Neural cell (in vitro differentiated cells): ENCODE measurements around the gene PCBP4.

Source experiments
- CTCF ChIP-seq: fragments of 450-650 bp; IDR thresholded peaks from 2 replicates; pipeline ENCODE4 v1.5.1; 2014; ENCODE audit warnings: antibody characterized with exemption, mild to moderate bottlenecking, moderate library complexity; ENCODE audit not compliant: poor library complexity, severe bottlenecking
- EP300 ChIP-seq: fragments of 450-650 bp; conservative IDR thresholded peaks from 2 replicates; pipeline ENCODE4 v1.6.1; 2014; ENCODE audit warnings: antibody characterized with exemption, mild to moderate bottlenecking, moderate library complexity; ENCODE audit not compliant: poor library complexity, severe bottlenecking
- EZH2 ChIP-seq: fragments of 200-600, 300-800 bp; shearing (Covaris generic), sonication (generic); IDR thresholded peaks from 2 replicates; pipeline ENCODE4 v1.6.1; 2014; ENCODE audit warnings: antibody characterized with exemption, low read length, borderline replicate concordance, mild to moderate bottlenecking; ENCODE audit not compliant: insufficient read depth, poor library complexity, severe bottlenecking
- MXI1 ChIP-seq: fragments of 450-650 bp; conservative IDR thresholded peaks from 2 replicates; pipeline ENCODE4 v1.6.1; 2014; ENCODE audit warnings: antibody characterized with exemption, mild to moderate bottlenecking; ENCODE audit not compliant: poor library complexity, severe bottlenecking
- POLR2AphosphoS5 ChIP-seq: IDR thresholded peaks from 2 replicates; pipeline ENCODE4 v1.6.1; 2012
- RAD21 ChIP-seq: fragments of 450-650 bp; conservative IDR thresholded peaks from 2 replicates; pipeline ENCODE4 v1.6.1; 2014; ENCODE audit warnings: antibody characterized with exemption, mild to moderate bottlenecking, moderate library complexity
- REST ChIP-seq: IDR thresholded peaks from 2 replicates; pipeline ENCODE4 v1.6.1; 2012; ENCODE audit warnings: borderline replicate concordance
- TAF1 ChIP-seq: IDR thresholded peaks from 2 replicates; pipeline ENCODE4 v1.6.1; 2012; ENCODE audit warnings: low read depth

- TF ChIP-seq RAD21 (no peak), TAF1 (no peak), CTCF (no peak), POLR2AphosphoS5 (no peak), EZH2 (no peak), REST (no peak), MXI1 (no peak), EP300 (no peak)
Observed at GRCh38 chr3:51944451-51945021, 22.7 kb downstream of the PCBP4 start.
